NCI-H1092 treated with DMSO at 0.1 percent for 48 hours (cell line): ENCODE data around the gene CELF2.
"Not testable (repeated sequence)": the region's sequence is repeated elsewhere in the genome, so short reads cannot be mapped to it uniquely, and the experiment has no call there.

Experiments
- DNase-seq: peaks from one replicate; lab custom pipeline; 2025; lab: John Stamatoyannopoulos, UW

The CELF2 gene

GRCh38 chr10:11353006-11353896 is 335.6 kb downstream of the CELF2 start:
- DNase-seq: no peak

GRCh38 chr10:11354823-11355222 is 337.2 kb downstream of the CELF2 start:
- DNase-seq: no peak

GRCh38 chr10:11355592-11355991 is 337.9 kb downstream of the CELF2 start:
- no peak for DNase-seq

GRCh38 chr10:11357439-11357838 is 339.8 kb downstream of the CELF2 start:
- no peak for DNase-seq

- no peak for DNase-seq
Observed at GRCh38 chr10:11358011-11358410, 340.3 kb downstream of the CELF2 start.

GRCh38 chr10:11358923-11359575 is 341.4 kb downstream of the CELF2 start:
- DNase-seq: no peak

- DNase-seq: no peak
Observed at GRCh38 chr10:11359869-11360268, 342.2 kb downstream of the CELF2 start.

GRCh38 chr10:11363497-11363896 is 345.8 kb downstream of the CELF2 start:
- no peak for DNase-seq

- no peak for DNase-seq
Observed at GRCh38 chr10:11364241-11364640, 346.6 kb downstream of the CELF2 start.

GRCh38 chr10:11366889-11367288 is 349.2 kb downstream of the CELF2 start:
- not testable (repeated sequence) for DNase-seq

GRCh38 chr10:11367505-11367904 is 349.8 kb downstream of the CELF2 start:
- DNase-seq: no peak

- DNase-seq: no peak
Observed at GRCh38 chr10:11373717-11374171, 356.1 kb downstream of the CELF2 start.

- DNase-seq: no peak
Observed at GRCh38 chr10:11377267-11377666, 359.6 kb downstream of the CELF2 start.

- no peak for DNase-seq
Observed at GRCh38 chr10:11378835-11379234, 361.2 kb downstream of the CELF2 start.

- peak; percentile 41 for DNase-seq
Observed at GRCh38 chr10:11379771-11380170, 362.1 kb downstream of the CELF2 start.

GRCh38 chr10:11381023-11381422 is 363.4 kb downstream of the CELF2 start:
- DNase-seq: no peak

GRCh38 chr10:11381511-11381910 is 363.8 kb downstream of the CELF2 start:
- DNase-seq: no peak

GRCh38 chr10:11382187-11382586 is 364.5 kb downstream of the CELF2 start:
- no peak for DNase-seq

- DNase-seq: no peak
Observed at GRCh38 chr10:11386044-11386443, 368.4 kb downstream of the CELF2 start.
